Measurements from ENCODE around the gene F12.
"Not testable (repeated sequence)": the region's sequence is repeated elsewhere in the genome, so short reads cannot be mapped to it uniquely, and the experiment has no call there.

Gene F12

DNA sequence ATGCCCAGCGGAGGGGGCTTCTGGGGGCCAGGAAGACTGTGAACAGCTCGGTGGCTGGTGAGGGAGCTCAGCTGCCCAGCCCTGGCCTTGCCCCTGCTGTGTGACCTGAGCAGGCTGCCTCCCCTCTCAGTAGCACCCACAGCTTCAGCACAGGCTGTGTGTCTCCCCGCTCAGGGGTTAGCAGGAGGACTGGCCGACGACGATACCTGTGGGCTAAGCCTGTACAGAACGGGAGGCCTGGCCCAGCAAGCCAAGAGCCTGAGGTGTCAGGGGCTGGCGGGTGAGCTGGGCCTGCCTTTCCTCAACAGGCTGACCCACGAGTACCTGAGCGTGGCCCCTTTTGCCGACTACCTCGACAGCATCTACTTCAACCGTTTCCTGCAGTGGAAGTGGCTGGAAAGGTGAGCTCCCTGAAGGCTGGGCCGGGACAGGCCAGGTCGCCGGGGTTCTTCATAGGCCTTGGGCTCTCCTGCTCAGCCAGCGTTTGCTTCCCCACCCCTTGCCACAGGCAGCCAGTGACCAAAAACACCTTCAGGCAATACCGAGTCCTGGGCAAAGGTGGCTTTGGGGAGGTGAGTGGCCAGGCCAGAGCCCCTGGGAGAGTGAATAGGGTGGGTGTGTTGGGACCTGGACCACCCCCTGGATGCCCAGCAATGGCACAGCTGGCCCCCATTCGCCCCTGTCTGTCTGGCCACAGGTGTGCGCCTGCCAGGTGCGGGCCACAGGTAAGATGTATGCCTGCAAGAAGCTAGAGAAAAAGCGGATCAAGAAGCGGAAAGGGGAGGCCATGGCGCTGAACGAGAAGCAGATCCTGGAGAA lies 23.7 kb upstream of the F12 start:
- in situ Hi-C loops (cut with MboI; ENCODE audit: low sequenced_read_pairs), result no loop called here

- in situ Hi-C loops (cut with MboI; ENCODE audit: low sequenced_read_pairs), result no loop called here
Observed at GRCh38 chr5:177432143-177432838, 22.9 kb upstream of the F12 start.

GRCh38 chr5:177431317-177432142 lies 22.2 kb upstream of the F12 start:
- in situ Hi-C loops (cut with MboI; ENCODE audit: low sequenced_read_pairs), result no loop called here

DNA sequence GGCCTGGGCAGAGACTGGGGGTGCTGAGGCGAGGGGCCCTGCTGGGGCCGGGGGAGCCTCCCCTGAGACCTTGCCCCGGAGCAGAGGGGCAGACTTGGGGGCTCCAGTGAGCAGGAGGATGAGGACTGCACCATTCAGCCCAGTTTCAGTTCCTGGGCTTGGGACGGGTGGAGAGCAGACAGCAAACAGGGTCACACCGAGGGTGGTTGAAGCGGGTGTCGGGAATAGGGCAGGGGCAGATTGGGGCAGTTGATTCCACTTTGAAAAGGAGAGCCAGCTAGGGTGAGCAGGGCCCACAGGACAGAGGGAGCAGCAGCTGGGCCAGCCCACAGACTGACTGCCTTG lies 21.6 kb upstream of the F12 start:
- in situ Hi-C loops (cut with MboI; ENCODE audit: low sequenced_read_pairs), result no loop called here

GRCh38 chr5:177430140-177430951 lies 21.0 kb upstream of the F12 start:
- in situ Hi-C loops (cut with MboI; ENCODE audit: low sequenced_read_pairs), result no loop called here

DNA sequence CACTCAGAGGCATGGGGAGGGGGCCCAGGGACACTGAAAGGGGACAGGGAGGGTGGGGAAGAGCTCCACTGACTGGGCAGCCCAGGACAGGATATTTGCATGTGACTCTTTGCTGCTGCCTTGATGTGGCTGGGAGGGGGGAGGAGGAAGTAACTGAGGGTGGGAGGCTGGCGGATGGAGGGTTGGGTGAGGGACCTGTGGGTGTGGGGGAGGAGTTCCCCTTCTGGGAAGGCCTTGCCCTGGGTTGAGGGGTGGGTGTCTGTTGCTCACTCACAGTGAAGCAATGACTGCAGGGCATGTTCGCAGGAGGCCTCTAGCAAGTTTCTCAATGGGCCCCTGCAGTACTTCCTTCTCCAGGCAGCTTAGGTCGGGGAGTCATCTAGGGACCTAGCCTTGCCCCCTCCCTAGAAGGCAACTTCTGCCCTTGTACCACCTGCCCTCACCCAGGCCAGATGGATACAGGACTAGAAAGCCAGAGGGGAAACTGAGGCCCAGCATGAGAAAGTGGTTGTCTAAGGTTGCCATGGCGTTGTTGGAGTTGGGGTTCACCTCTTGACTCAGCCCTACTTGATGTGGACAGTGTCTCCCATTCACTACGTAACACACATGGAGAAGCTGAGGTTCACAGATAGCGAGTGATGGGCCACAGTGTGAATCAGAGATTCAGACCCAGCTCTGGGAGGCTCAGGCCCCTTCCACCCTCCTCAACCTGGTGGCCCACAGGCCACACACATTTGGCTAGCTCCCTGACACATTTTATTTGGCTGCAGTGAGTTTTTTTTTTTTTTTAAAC lies 20.1 kb upstream of the F12 start:
- in situ Hi-C loops (cut with MboI; ENCODE audit: low sequenced_read_pairs), result no loop called here

DNA sequence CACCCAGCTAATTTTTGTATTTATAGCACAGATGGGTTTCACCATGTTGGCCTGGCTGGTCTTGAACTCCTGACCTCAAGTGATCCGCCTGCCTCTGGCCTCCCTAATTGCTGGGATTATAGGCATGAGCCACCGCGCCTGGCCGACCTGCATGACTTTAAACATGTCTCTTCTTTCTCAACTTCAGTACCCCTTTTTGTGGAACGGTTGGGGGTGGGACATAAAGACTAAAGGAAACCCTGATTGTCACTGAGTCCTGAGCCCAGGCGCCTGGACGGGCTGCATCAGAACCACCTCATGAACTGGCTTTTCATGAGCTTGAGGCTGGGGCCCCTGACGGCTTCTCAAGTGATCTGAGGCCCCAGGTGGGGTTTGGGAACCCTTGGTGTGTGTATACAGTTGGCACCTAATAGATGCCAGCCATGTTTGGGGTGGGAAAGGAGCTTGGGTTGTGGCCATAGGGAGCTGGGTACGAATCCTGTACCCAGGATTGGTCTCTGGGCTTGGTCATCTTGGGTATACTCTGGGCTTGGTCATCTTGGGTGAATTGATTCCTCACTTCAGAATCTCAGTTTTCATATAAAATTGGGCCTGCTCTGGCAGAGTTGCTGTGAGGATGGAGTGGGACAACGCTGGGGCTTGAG lies 19.3 kb upstream of the F12 start:
- in situ Hi-C loops (cut with MboI; ENCODE audit: low sequenced_read_pairs), result no loop called here

- in situ Hi-C loops (cut with MboI; ENCODE audit: low sequenced_read_pairs), result no loop called here
Observed at GRCh38 chr5:177427919-177428573, 18.7 kb upstream of the F12 start.

DNA sequence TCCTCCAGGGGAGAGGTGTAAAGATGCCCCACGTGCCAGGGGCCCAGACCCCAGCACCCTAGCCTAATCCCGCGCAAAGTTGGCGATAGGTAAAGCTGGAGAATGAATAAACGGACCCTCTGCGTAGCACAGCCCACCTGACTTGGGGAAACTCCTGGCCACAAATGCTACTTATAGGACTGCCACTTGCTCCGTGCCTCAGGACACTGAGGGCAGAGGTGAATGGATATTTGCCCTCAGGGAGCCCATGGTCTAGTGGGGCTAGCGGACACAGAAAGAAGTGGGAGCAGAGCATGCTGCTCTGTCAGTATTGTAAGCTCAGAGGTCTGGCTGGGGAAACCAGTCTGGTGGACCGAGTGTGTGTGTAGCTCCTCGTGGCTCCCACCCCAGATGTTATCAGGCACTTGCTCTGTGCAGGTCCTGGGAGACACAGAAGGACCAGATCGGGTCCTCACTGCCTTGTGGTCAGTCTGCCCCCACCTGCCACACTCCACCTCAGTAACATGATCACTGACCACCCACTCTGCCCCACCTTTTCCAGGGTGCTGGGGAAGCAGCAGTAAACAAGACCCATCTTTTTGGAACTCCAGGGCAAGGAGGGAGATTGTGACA lies 18.0 kb upstream of the F12 start:
- in situ Hi-C loops (cut with MboI; ENCODE audit: low sequenced_read_pairs), result no loop called here

- in situ Hi-C loops (cut with MboI; ENCODE audit: low sequenced_read_pairs), result no loop called here
Observed at GRCh38 chr5:177426566-177427210, 17.3 kb upstream of the F12 start, which contains the start of gene GRK6. Gene GRK6 (plus strand): TSS chr5:177426676. CDS start chr5:177426846, 170 bp downstream.

DNA sequence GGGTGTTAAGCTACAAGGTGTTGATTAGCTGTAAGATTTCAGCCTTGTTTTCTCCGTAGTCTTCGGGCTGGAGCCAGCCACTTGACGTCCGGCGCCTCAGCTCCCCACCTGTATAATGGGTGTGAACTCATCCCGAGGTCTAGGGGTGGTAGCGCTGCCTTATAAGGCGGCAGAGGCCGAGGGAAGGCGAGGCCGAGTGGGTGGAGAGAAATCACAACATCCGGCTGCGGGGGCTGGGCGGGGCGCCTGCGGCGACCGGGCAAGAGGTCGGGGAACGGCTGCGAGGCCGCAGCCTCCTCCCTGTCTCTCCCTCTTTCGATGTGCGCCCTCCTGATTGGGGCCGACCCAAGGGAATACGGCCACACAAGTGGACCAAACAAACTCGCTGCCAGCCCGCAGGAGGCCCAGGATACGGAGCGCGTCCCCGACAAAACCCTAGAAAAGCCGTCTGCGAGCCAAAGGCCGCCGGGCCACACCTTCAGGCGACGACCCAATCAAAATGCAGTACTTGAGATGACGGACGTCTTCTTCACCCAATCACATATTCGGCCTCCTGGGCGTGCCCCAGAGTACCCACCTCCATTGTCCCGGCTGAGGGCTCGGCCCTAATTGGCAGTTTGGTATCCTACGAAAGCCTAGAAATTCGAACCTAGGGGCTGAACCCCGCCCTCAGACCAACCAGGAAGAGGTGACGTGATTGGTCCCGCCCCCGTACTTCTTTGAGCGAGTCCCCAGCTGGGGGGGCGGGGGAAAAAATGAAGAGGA lies 16.6 kb upstream of the F12 start:
- in situ Hi-C loops (cut with MboI; ENCODE audit: low sequenced_read_pairs), result no loop called here

GRCh38 chr5:177425196-177425800 lies 15.9 kb upstream of the F12 start:
- in situ Hi-C loops (cut with MboI; ENCODE audit: low sequenced_read_pairs), result no loop called here

- in situ Hi-C loops (cut with MboI; ENCODE audit: low sequenced_read_pairs), result no loop called here
Observed at GRCh38 chr5:177423671-177424070, 14.3 kb upstream of the F12 start.

DNA sequence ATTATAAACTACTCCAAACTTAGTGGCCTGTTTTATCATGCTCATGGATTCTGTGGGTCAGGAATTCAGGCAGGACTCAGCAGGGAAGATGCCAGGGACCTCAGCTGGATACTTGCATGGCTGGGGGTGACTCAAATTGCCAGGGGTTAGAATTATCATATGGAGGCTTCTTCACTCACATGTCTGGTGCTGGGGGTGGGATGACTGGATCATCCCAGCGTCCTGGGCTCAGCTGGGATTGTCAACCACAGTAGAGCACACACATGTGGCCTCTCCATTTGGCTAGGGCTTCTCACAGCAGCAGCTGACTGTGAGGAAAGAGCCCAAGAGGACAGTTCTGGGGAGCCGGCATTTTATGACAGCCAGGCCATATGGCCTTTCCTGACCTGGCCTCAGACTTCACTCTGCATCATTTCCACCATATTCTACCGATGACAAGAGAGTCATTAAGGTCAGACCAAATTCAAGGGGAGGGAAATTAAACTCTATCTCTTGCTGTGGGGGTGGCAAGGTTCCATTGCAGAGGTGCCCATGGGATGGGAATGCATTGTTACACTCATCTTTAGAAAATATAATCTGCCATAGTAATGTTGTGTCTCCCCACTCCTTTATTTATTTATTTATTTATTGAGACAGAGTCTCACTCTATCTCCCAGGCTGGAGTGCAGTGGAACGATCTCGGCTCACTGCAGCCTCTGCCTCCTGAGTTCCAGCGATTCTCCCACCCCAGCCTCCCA lies 11.9 kb upstream of the F12 start:
- in situ Hi-C loops (cut with MboI; ENCODE audit: low sequenced_read_pairs), result no loop called here

DNA sequence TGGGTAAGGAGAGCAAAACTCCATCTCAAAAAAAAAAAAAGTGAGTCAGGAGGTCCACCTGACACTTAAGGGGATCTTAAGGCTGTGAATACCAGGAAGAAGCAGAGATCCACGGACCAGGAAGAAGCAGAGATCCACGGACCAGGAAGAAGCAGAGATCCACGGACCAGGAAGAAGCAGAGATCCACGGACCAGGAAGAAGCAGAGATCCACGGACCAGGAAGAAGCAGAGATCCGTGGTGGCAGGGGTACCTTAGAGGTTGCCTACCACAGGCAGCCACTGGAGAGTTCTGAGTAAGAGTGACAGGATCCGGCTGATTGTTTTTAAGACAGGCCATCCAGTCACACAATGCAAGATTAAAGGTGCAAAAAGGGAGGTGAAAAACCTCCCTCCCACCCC lies 11.1 kb upstream of the F12 start:
- in situ Hi-C loops (cut with MboI; ENCODE audit: low sequenced_read_pairs), result not testable (repeated sequence)

GRCh38 chr5:177419046-177419445 lies 9.7 kb upstream of the F12 start:
- in situ Hi-C loops (cut with MboI; ENCODE audit: low sequenced_read_pairs), result no loop called here

All from HL-60/S4 treated with retinoic acid at 250 ng/mL for 4 days and 3 days (cell line).